ENCODE data around the gene KLHL29. TPM values are rescaled to one million over a fixed set of nuclear protein-coding genes. Genes with fewer than 3 reads are reported as not detected.
"Not testable (repeated sequence)": the region's sequence is repeated elsewhere in the genome, so short reads cannot be mapped to it uniquely, and the experiment has no call there.

KLHL29 gene
- total RNA-seq, 1 experiment from 2014 or later, result 6.4 TPM

GRCh38 chr2:23386339-23387220, 1.6 kb downstream of the KLHL29 start:
- DNase-seq (ENCODE audit: low read depth, low spot score), result no peak
- in situ Hi-C loops (cut with HindIII; ENCODE audit: low pct_unique_long_range_greater_than_20kb, low sequenced_read_pairs), result no loop called here

GRCh38 chr2:23387221-23387550, 2.2 kb downstream of the KLHL29 start:
- DNase-seq (ENCODE audit: low read depth, low spot score), result no peak
- in situ Hi-C loops (cut with HindIII; ENCODE audit: low pct_unique_long_range_greater_than_20kb, low sequenced_read_pairs), result no loop called here

DNA sequence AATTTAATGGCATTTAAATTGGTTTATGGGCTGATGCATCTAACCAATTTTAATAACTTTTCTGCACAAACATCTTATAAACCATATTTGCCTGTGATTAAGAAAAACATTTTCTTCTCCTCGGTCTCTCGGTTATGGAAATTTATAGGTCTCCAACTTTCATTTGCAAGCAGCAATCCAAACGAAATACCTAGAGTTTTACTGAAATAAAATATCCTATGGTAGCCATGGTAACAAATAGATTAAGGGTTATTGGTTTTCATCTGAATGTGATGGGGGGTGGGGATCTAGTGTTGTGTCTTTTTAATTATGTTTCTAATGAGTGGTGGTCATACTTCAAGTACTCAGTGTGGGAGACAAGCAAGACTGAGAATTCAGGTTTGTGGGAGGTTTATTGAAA, 2.9 kb downstream of the KLHL29 start:
- in situ Hi-C loops (cut with HindIII; ENCODE audit: low pct_unique_long_range_greater_than_20kb, low sequenced_read_pairs), result no loop called here
- no peak for DNase-seq (ENCODE audit: low read depth, low spot score)

DNA sequence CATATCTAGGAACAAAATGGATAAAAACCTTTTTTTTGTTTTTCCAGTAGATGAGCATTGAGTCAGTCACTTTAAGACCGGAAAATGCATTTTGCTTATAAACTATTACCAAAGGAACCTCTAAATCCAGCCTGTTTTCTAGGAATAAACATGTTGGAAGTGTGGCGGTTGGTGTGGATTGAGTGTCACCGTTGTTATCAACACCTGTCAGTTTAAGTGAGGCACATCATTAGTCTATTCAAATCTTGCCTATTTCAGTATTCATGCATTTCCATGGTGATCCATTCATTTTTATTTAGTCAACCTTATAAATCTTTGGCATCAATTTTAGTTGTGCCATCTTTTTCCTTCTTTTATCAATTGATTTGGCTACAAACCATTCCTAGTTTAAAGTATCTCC, 3.3 kb downstream of the KLHL29 start:
- in situ Hi-C loops (cut with HindIII; ENCODE audit: low pct_unique_long_range_greater_than_20kb, low sequenced_read_pairs), result no loop called here
- no peak for DNase-seq (ENCODE audit: low read depth, low spot score)

DNA sequence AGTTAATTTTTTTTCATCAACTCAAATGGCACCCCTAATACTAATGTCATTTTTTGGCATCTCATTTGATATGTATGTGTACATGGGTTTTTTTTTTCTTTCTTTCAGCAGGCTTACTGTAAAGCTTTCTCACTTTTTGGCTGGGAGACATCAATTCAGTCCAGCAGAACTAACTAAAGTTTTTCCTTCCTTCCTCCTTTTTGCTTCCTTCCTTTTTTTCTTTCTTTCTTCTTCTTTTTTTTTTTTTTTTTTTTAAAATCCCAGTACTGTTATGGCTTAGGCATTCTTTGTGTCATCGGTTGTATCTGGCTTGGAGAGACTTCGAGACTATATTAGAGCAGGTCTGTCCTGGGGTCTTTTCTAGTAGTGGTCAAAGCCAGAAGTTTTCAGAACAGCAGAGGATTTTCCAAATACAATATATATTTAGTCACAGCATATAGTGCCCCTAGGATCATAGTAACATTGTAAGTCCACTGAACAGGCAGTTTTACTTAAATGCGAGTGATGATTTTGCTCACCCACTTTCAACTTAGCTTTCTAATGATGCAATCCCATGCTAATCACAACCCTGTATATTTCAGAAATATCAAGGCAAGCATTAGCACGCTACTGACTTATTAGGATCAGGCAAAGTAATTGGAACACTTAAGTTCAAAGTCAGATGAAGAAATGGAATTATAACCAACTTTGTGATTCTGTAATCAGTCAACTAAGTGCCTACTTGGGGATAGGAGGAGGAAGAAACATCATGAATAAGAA, 4.0 kb downstream of the KLHL29 start:
- DNase-seq (ENCODE audit: low read depth, low spot score), result no peak
- in situ Hi-C loops (cut with HindIII; ENCODE audit: low pct_unique_long_range_greater_than_20kb, low sequenced_read_pairs), result no loop called here

DNA sequence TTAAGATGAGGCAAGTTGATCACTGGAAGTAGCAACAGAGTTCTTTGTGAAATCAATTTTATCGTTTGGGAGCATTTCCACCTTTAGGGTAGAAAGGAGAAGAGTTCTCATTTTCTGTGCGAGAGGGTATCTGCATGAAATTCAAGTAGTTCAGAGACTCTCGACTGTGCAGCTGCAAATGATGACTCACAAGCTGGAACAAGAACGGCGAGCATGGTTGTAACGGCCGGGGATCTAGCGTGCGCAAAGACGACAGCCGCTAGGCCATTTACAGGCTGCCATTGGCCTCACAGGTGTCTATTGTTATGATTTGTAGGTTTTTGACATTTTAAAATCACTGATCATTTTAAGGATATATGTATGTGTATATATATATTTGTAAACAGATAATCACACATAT, 5.2 kb downstream of the KLHL29 start:
- DNase-seq (ENCODE audit: low read depth, low spot score), result no peak
- in situ Hi-C loops (cut with HindIII; ENCODE audit: low pct_unique_long_range_greater_than_20kb, low sequenced_read_pairs), result no loop called here

GRCh38 chr2:23391237-23391736, 6.3 kb downstream of the KLHL29 start:
- in situ Hi-C loops (cut with HindIII; ENCODE audit: low pct_unique_long_range_greater_than_20kb, low sequenced_read_pairs); DNase-seq (ENCODE audit: low read depth, low spot score): not testable (repeated sequence)

- in situ Hi-C loops (cut with HindIII; ENCODE audit: low pct_unique_long_range_greater_than_20kb, low sequenced_read_pairs), result no loop called here
- no peak for DNase-seq (ENCODE audit: low read depth, low spot score)
Observed at GRCh38 chr2:23393722-23394121, 8.7 kb downstream of the KLHL29 start.

- in situ Hi-C loops (cut with HindIII; ENCODE audit: low pct_unique_long_range_greater_than_20kb, low sequenced_read_pairs), result no loop called here
Observed at GRCh38 chr2:23394700-23395099, 9.7 kb downstream of the KLHL29 start.

GRCh38 chr2:23397478-23397877, 12.5 kb downstream of the KLHL29 start:
- no peak for DNase-seq (ENCODE audit: low read depth, low spot score)
- in situ Hi-C loops (cut with HindIII; ENCODE audit: low pct_unique_long_range_greater_than_20kb, low sequenced_read_pairs), result no loop called here

More at GRCh38 chr2:23394700-23395099, 9.7 kb downstream of the KLHL29 start:
- no peak for DNase-seq (ENCODE audit: low read depth, low spot score)

- in situ Hi-C loops (cut with HindIII; ENCODE audit: low pct_unique_long_range_greater_than_20kb, low sequenced_read_pairs), result no loop called here
- peak; percentile 16 for DNase-seq (ENCODE audit: low read depth, low spot score)
Observed at GRCh38 chr2:23399674-23400261, 14.8 kb downstream of the KLHL29 start.

GRCh38 chr2:23400703-23401102, 15.7 kb downstream of the KLHL29 start:
- in situ Hi-C loops (cut with HindIII; ENCODE audit: low pct_unique_long_range_greater_than_20kb, low sequenced_read_pairs), result no loop called here
- no peak for DNase-seq (ENCODE audit: low read depth, low spot score)

GRCh38 chr2:23401427-23402204, 16.6 kb downstream of the KLHL29 start:
- DNase-seq (ENCODE audit: low read depth, low spot score), result no peak
- in situ Hi-C loops (cut with HindIII; ENCODE audit: low pct_unique_long_range_greater_than_20kb, low sequenced_read_pairs), result no loop called here

DNA sequence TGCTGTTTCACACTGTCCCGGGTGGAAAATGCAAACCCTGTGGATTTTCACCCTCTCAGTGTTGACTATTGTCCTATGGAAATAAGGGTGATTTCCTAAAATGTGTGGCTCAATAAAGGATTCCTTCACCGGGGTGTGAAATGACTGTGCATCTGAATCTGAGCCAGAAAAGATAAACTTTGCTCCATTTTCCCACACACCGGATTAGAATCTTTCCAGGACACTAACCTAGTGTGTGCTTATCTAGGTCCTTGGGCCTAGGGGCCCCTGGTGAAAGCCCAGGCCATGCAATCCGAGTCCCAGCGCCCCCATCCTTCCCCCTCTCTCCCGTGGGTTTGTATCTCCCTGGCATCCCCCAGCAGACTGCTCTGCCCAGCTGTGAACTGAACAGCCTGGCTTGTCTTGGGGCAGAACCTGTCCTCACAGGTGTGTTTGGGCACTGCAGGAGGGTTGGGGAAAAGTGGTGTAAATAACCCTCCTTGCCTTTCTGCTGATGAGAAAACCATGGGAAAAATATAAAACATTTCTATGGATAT, 17.3 kb downstream of the KLHL29 start:
- DNase-seq (ENCODE audit: low read depth, low spot score), result no peak
- in situ Hi-C loops (cut with HindIII; ENCODE audit: low pct_unique_long_range_greater_than_20kb, low sequenced_read_pairs), result no loop called here

DNA sequence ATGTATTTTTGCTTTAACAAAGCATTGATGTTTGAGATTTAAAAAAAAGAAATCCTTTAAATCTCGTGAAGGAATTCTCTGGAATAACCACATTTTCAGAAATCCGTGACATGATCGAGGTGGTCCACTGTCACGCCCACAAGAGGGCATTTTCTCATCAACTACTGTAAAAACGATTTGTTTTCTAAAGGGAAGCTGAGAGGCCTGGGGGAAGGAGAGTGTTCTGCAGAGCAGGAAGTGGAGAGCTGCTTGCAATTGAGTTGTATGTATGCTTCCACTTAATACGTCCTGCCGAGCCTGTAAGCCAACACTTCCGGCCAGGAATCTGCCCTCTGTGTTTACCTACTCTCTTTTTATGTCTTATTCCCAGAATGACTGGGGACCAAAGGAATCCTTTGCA, 19.4 kb downstream of the KLHL29 start:
- in situ Hi-C loops (cut with HindIII; ENCODE audit: low pct_unique_long_range_greater_than_20kb, low sequenced_read_pairs), result no loop called here
- DNase-seq (ENCODE audit: low read depth, low spot score), result peak; percentile 90

- in situ Hi-C loops (cut with HindIII; ENCODE audit: low pct_unique_long_range_greater_than_20kb, low sequenced_read_pairs), result no loop called here
- no peak for DNase-seq (ENCODE audit: low read depth, low spot score)
Observed at GRCh38 chr2:23409248-23409647, 24.3 kb downstream of the KLHL29 start.

- no peak for DNase-seq (ENCODE audit: low read depth, low spot score)
- in situ Hi-C loops (cut with HindIII; ENCODE audit: low pct_unique_long_range_greater_than_20kb, low sequenced_read_pairs), result no loop called here
Observed at GRCh38 chr2:23410596-23410995, 25.6 kb downstream of the KLHL29 start.

Measured in SK-MEL-5 (cell line).